Uterus (tissue), 4 donors: ENCODE results near the gene GRM5. TPM values are rescaled to one million over a fixed set of nuclear protein-coding genes. Genes with fewer than 3 reads are reported as not detected.

Experiments used
- DNase-seq, 2 donors: peaks; one replicate each; pipeline ENCODE4 v3.0.0-alpha.2; 2019 to 2020
- H3K27ac ChIP-seq, 2 donors: fragments of 200-600 bp; sonication (generic); 1 replicate in 1 of 2; 2 replicates in 1 of 2; pipeline ENCODE4 v1.5.1; 2016 to 2018
- H3K27me3 ChIP-seq, 2 donors: fragments of 200-600 bp; sonication (generic); one replicate each; pipeline ENCODE4 v1.5.1; 2018 to 2019; ENCODE audit warnings: control low read depth in 1 of 2
- H3K36me3 ChIP-seq, 2 donors: fragments of 200-600 bp; sonication (generic); one replicate each; pipeline ENCODE4 v1.5.1; 2019; ENCODE audit warnings: control low read depth in 1 of 2
- H3K4me1 ChIP-seq, 2 donors: fragments of 200-600 bp; sonication (generic); one replicate each; pipeline ENCODE4 v1.5.1; 2018 to 2019; ENCODE audit warnings: control low read depth in 1 of 2
- H3K4me3 ChIP-seq, 2 donors: fragments of 200-600 bp; sonication (generic); 1 replicate in 1 of 2; 2 replicates in 1 of 2; pipeline ENCODE4 v1.5.1; 2018 to 2019; ENCODE audit warnings: mild to moderate bottlenecking in 1 of 2
- H3K9me3 ChIP-seq, 2 donors: fragments of 200-600 bp; sonication (generic); one replicate each; pipeline ENCODE4 v1.5.1; 2019; ENCODE audit warnings: control low read depth in 1 of 2
- POLR2A ChIP-seq, 2 donors: fragments of 450-650 bp; IDR thresholded peaks; one replicate each; pipeline ENCODE4 v1.6.1; 2016; ENCODE audit warnings: antibody characterized with exemption in 2 of 2, mild to moderate bottlenecking in 1 of 2, moderate library complexity in 1 of 2
- intact Hi-C: fragments of 100-400 bp; cut with DNase I; formaldehyde crosslinking; loops from one replicate; pipeline ENCODE4 v1.15.1; 2023; ENCODE audit warnings: low total_unique reads
- total RNA-seq, 4 donors: library from RNA; depleted of rRNA in 3 of 4; stranded (reverse); fragments of >200 nt in 3 of 4; gene quantifications; one replicate each; pipeline versions ENCODE4 v1.1.0 to v1.2.4, GENCODE V29; 2014 to 2023
- TF ChIP-seq, protein P1 (sequence below), 4 experiments: fragments of 200-600 bp in 2 of 4; fragments of 450-650 bp in 2 of 4; sonication (generic) in 2 of 4; IDR thresholded peaks; one replicate each; pipeline ENCODE4 v1.5.1; 2016 to 2019; ENCODE audit warnings: antibody characterized with exemption in 4 of 4, mild to moderate bottlenecking in 2 of 4, moderate library complexity in 1 of 4
- donor health status: DM: yes; HTN: yes; CAD: no.

GRM5 gene
- total RNA-seq, 4 donors from 2014 or later: under 0.01 to 2.2 TPM; not detected in 2

DNA sequence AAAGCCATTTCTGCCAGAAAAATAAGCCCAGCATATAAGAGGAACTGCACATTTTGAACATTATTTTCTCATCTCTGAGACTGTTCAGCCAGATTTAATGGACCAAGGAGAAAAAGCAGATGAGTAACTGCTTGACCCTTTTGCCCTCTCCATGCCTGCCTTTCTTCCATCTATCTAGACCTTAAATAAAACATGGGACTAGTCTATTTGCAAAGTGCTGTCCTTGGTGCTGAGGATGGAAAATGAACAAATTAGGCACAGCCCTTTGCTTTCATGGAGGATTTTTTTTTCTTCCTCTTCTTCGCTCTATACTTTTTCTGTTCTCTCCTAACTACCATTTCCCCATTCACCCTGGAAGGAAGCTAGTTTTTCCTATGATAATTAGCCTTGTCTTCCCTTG is 361.3 kb downstream of the GRM5 start:
- no peaks in the 10 kb centered on the region for H3K9me3 ChIP-seq
- intact Hi-C loops: no loop called here
- no peak overlapping the region for H3K27ac ChIP-seq
- DNase-seq: no peak
- no peaks in the 10 kb centered on the region for H3K4me1 ChIP-seq
- no peaks in the 10 kb centered on the region for H3K36me3 ChIP-seq
- no peaks in the 10 kb centered on the region for H3K27me3 ChIP-seq
- no peak overlapping the region for H3K4me3 ChIP-seq
- no peak for TF ChIP-seq POLR2A (IDR thresholded peaks at IDR 0.05)
- TF ChIP-seq, protein P1, sequence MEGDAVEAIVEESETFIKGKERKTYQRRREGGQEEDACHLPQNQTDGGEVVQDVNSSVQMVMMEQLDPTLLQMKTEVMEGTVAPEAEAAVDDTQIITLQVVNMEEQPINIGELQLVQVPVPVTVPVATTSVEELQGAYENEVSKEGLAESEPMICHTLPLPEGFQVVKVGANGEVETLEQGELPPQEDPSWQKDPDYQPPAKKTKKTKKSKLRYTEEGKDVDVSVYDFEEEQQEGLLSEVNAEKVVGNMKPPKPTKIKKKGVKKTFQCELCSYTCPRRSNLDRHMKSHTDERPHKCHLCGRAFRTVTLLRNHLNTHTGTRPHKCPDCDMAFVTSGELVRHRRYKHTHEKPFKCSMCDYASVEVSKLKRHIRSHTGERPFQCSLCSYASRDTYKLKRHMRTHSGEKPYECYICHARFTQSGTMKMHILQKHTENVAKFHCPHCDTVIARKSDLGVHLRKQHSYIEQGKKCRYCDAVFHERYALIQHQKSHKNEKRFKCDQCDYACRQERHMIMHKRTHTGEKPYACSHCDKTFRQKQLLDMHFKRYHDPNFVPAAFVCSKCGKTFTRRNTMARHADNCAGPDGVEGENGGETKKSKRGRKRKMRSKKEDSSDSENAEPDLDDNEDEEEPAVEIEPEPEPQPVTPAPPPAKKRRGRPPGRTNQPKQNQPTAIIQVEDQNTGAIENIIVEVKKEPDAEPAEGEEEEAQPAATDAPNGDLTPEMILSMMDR (IDR thresholded peaks at IDR 0.05): no peak

DNA sequence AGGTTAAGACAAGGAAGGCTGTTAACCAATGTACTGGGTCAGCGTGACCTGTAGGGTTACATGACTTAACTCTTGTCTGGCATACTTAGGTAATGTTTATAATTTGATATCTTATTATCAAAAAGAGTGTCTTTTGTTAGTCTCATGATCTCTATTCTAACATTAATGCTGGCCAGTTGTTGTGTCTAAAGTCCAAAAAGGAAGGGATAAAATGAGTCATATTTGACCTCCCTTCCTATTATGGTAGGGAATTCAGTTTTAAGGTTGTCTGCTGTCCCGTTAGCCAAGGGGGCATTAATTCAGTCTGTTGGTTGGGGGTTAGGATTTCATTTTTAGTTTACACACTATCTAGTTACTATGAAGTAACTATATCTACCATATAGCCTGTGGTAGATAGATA is 364.0 kb downstream of the GRM5 start:
- TF ChIP-seq, protein P1 (IDR thresholded peaks at IDR 0.05): no peak
- H3K4me3 ChIP-seq: no peak overlapping the region
- DNase-seq: no peak
- H3K27ac ChIP-seq: no peak overlapping the region
- H3K36me3 ChIP-seq: no peaks in the 10 kb centered on the region
- intact Hi-C loops: no loop called here
- H3K27me3 ChIP-seq: no peaks in the 10 kb centered on the region
- no peaks in the 10 kb centered on the region for H3K9me3 ChIP-seq
- H3K4me1 ChIP-seq: no peaks in the 10 kb centered on the region

DNA sequence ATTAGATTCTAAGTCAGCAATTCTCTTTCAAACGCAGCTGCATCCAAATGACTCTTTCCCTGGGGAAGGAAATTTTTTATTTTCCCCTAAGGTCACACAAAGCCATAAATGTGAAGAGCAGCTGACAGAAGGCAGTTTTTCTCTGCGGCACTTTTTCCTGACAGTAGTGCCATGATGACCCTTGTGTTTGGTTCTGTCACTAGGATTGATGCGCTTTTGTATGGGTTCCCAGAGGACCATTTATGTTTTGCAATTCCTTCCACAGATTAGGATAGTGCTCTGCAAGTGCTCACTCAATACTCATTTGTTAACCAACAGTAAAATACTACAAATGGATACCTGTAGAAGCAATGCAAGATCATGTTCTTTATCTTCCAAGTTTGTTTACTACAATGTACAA is 368.6 kb downstream of the GRM5 start:
- intact Hi-C loops: no loop called here
- no peaks in the 10 kb centered on the region for H3K36me3 ChIP-seq

DNA sequence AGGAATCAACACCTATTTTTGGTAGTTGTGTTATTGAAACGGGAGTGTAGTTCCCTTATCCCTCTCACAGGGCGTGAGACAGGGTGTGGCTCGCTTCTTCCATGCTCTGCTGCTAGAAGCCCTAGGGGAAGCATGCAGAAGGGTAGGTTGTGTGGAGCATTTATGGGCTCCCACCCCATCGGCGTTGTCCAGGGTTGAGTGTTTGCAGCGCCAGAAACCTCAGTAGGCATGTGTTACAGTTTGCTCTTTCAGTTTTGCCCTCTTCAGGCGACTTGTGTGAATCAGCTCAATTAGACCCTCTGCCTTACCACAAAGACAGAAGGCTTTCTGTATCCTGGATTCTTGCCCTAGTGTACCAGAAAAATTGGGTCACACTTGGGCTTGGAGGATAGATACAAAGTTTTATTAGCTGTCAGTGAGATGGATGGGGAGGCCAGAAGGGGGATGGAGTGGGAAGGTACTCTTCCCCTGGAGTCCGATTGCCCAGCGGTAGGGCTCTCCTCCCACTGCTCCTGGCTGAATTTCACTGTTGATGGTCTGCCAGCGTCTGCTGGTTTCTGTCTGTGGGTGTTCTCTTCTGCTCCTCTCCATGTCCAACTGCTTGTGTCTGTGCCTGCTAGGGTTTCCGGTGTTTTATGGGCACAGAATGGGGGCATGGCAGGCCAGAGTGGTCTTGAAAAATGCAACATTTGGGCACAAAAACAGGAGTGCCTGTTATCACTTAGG is 369.9 kb downstream of the GRM5 start:
- intact Hi-C loops: no loop called here
- no peaks in the 10 kb centered on the region for H3K4me1 ChIP-seq
- no peaks in the 10 kb centered on the region for H3K9me3 ChIP-seq
- H3K27me3 ChIP-seq: no peaks in the 10 kb centered on the region
- no peaks in the 10 kb centered on the region for H3K36me3 ChIP-seq
- no peak overlapping the region for H3K4me3 ChIP-seq
- TF ChIP-seq, protein P1 (IDR thresholded peaks at IDR 0.05): no peak
- peak in 1 of 2 donors; percentile 15 for DNase-seq
- no peak overlapping the region for H3K27ac ChIP-seq

More for the DNA sequence above, 368.6 kb downstream of the GRM5 start:
- Histone ChIP-seq H3K4me1 (no peaks in the 10 kb centered on the region), H3K27me3 (no peaks in the 10 kb centered on the region), H3K27ac (no peak overlapping the region), H3K9me3 (no peaks in the 10 kb centered on the region), H3K4me3 (no peak overlapping the region)
- DNase-seq: no peak
- TF ChIP-seq, protein P1 (IDR thresholded peaks at IDR 0.05): no peak
- TF ChIP-seq POLR2A (IDR thresholded peaks at IDR 0.05): no peak

DNA sequence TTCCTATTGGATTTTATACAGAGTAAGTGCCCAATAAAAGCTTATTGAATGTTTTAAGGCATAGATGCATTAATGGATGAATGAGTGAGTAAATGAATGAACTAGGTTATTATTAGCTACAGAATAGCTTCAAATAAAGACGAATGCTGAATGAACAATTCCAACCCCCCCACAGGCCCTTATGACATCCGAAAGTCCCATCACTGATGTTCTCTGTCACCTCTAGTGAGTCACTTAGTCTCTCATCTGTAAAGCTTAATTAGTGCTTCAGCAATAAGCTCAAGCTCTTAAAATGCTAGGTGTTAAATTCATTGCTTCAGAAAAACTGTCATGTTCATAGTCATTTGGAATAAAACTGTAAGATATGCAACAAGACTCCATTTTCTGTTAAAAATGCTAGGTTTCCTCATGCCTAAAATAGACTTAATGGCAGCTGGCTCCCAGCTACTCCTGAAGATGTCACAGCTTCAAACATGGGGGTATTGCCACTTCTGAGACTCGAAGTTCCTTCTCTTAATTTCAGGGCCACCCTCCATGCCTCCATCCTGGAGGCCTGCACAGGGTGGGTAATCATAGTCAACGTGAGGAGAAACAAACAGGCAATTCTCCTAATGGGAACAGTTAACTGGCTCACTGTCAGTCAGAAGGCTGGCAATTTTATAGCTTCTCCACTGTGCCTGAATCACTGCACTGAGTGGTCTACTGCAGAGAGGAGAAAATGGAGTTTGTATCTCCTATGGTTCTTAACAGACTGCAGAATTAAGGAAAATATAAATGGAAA is 373.3 kb downstream of the GRM5 start:
- Histone ChIP-seq H3K4me1 (no peaks in the 10 kb centered on the region), H3K9me3 (no peaks in the 10 kb centered on the region), H3K4me3 (no peak overlapping the region), H3K27ac (no peak overlapping the region), H3K27me3 (no peaks in the 10 kb centered on the region), H3K36me3 (no peaks in the 10 kb centered on the region)
- intact Hi-C loops: no loop called here
- DNase-seq: no peak
- TF ChIP-seq, protein P1 (IDR thresholded peaks at IDR 0.05): no peak
